SK-N-SH treated with all-trans-retinoic acid at 6 μM for 48 hours (cell line): Measurements from ENCODE around the gene RAPGEF4.

Experiments used
- ARNTL ChIP-seq: fragments of 450-650 bp; formaldehyde crosslinking; IDR thresholded peaks from 2 replicates; pipeline ENCODE4 v1.5.0; 2020; ENCODE audit warnings: low read depth, mild to moderate bottlenecking, moderate library complexity, borderline replicate concordance
- ESRRG ChIP-seq: fragments of 250-450 bp; sonication (Bioruptor Pico); IDR thresholded peaks from 2 replicates; pipeline ENCODE4 v1.6.1; 2021; ENCODE audit warnings: mild to moderate bottlenecking
- ISL1 ChIP-seq: fragments of 250-450 bp; sonication (Bioruptor Pico); IDR thresholded peaks from 2 replicates; pipeline ENCODE4 v2.1.2; 2022; ENCODE audit warnings: mild to moderate bottlenecking, moderate library complexity
- OSR1 ChIP-seq: fragments of 250-450 bp; sonication (Bioruptor Pico); IDR thresholded peaks from 2 replicates; pipeline ENCODE4 v1.8.0; 2022; ENCODE audit warnings: moderate library complexity, mild to moderate bottlenecking, inconsistent platforms
- PATZ1 ChIP-seq: fragments of 250-450 bp; sonication (Bioruptor Pico); IDR thresholded peaks from 2 replicates; pipeline ENCODE4 v1.8.0; 2020; ENCODE audit warnings: mild to moderate bottlenecking, moderate library complexity, borderline replicate concordance
- POU6F1 ChIP-seq: fragments of 250-450 bp; sonication (Bioruptor Pico); IDR thresholded peaks from 2 replicates; pipeline ENCODE4 v1.8.0; 2021; ENCODE audit warnings: low read depth, mild to moderate bottlenecking, moderate library complexity, borderline replicate concordance
- ZC3H10 ChIP-seq: fragments of 250-450 bp; sonication (Bioruptor Pico); IDR thresholded peaks from 2 replicates; pipeline ENCODE4 v1.5.1; 2021; ENCODE audit warnings: mild to moderate bottlenecking, moderate library complexity
- ZFP30 ChIP-seq: fragments of 450-650 bp; formaldehyde crosslinking; IDR thresholded peaks from 2 replicates; pipeline ENCODE4 v1.5.0; 2022; ENCODE audit warnings: mild to moderate bottlenecking, moderate library complexity
- ZNF8 ChIP-seq: fragments of 450-650 bp; formaldehyde crosslinking; IDR thresholded peaks from 2 replicates; pipeline ENCODE4 v1.5.0; 2020; ENCODE audit warnings: mild to moderate bottlenecking, moderate library complexity

GRCh38 chr2:172887280-172887679 is 151.6 kb downstream of the RAPGEF4 start:
- TF ChIP-seq ARNTL (CRISPR knock-in tag) (no peak), ZC3H10 (no peak), ZFP30 (CRISPR knock-in tag) (no peak), OSR1 (CRISPR knock-in tag) (no peak), ESRRG (no peak), ZNF8 (CRISPR knock-in tag) (no peak), POU6F1 (no peak), PATZ1 (no peak), ISL1 (CRISPR knock-in tag) (no peak)
